ENCODE data around the gene ADM.

GRCh38 chr11:10302359-10302743 lies 2.5 kb upstream of the ADM start:
- TF ChIP-seq POLR2A (IDR thresholded peaks at IDR 0.05; ENCODE audit: low read depth), result no peak
- TF ChIP-seq CTCF (IDR thresholded peaks at IDR 0.05), result no peak
- TF ChIP-seq POLR2AphosphoS5 (IDR thresholded peaks at IDR 0.05), result no peak
- no peak for TF ChIP-seq EP300 (IDR thresholded peaks at IDR 0.05)
